Mammary epithelial cell (primary cell): ENCODE data around the gene DCTD.

Source experiments
- CTCF ChIP-seq, 2 donors: IDR thresholded peaks in 1 of 2; conservative IDR thresholded peaks in 1 of 2; 2 replicates each; pipeline ENCODE4 v1.5.1; 2011 to 2012; ENCODE audit warnings: inconsistent platforms in 2 of 2, low read length in 2 of 2, mild to moderate bottlenecking in 2 of 2, control low read depth in 1 of 2, low read depth in 1 of 2; ENCODE audit not compliant: insufficient read depth in 1 of 2; ENCODE audit errors: extremely low read depth in 1 of 2
- EZH2 ChIP-seq: IDR thresholded peaks from 2 replicates; pipeline ENCODE4 v1.6.1; 2012; ENCODE audit warnings: low read length, inconsistent platforms, borderline replicate concordance

DNA sequence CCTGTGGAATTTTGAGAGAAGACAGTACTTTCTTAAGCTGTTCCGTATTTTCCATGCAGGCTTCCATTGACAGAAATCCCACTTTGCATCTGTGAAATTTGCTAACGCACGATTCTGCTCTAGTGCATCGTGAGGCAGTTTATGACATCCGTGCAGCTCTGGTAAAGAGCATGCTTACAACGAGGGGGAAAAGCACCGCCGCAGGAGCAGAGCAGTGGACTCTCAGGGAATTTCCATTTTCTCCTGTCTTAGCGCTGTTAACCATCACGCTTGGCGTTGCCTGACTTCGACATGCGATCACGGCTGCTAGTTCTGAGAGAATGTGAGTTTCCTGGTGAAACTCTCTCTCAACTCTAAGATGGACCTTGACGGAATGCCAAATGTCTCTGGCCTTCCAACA lies 43.9 kb downstream of the DCTD start:
- TF ChIP-seq CTCF (conservative IDR thresholded peaks at IDR 0.05 in 1 of 2, IDR thresholded peaks at IDR 0.05 in 1 of 2; ENCODE audit: extremely low read depth in 1 of 2, insufficient read depth in 1 of 2, low read depth in 1 of 2, low read length in 2 of 2), result no peak
- no peak for TF ChIP-seq EZH2
